T-helper 2 cell (primary cell): Measurements from ENCODE around the gene XPC.

ENCODE experiments used
- DNase-seq, 5 experiments: peaks; one replicate each; pipeline versions ENCODE4 v3.0.0 to v3.0.0-alpha.2; 2012 to 2022

Gene XPC

DNA sequence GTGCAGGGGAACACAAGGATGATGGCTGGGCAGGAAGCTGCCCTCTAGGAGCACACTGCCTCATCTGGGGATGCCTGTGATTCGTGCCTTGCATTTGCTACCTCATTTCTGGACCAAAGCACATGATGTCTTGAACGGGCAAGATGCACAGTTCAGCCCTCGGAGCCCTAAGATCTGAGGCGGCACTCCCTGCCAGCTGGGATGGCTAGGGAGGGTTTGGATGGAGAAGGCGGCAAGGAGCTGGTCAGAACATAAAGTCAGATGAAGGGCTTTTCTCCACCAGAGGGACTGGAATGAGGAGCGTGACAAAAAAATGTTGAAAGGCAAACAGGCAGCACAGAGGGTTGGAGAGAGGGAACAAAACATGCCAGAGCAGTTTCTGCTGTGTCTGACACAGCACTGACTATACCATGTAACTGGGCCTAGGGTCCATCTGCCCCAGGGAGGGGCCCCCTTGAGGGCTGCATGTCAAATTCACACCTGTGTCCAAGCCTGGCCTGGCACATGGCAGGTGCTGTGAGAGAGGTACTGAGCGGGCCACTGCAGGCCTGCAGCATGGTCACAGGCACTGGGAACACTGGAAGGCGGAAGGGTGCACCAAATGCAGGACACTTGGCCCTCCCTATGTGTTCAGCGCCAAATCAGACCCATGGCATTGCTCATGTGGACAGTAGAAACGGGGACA is 31.9 kb downstream of the XPC start:
- DNase-seq, result no peak

DNA sequence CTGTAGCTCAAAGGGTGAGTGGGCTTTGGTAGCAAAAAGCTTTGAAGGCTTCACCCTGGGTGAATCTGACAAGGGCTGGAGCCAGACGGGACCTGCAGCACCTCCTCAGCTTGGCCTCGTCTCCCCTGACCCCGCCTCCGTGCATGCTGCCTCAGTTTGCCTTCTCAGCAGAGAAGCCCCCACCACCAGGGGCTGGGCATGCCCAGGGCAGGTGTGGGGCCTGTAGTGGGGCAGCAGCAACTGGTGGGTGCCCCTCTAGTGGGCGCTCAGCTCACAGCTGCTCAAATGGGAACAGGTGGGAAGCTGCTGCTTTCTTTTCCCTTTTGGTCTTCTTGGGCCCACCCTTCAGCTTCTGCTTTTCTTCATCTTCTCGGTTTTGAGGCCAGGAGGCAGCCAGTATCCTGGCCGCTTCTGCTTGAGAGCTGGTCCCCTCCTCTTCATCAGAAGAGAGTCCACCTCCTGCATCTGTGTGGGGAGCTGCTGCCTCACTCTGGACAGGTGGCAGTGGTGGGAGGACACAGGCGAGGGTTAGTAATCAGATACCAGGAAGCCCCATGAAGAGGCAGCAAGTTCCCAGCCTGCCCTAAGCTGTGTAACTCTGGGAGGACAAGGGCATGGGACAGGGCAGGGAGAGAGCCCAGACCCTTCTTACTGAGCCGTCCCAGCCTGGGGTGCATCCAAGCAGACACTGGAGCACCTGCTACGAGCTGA is 32.6 kb downstream of the XPC start:
- DNase-seq, result no peak

GRCh38 chr3:14145236-14145635 is 33.2 kb downstream of the XPC start:
- DNase-seq, result no peak

DNA sequence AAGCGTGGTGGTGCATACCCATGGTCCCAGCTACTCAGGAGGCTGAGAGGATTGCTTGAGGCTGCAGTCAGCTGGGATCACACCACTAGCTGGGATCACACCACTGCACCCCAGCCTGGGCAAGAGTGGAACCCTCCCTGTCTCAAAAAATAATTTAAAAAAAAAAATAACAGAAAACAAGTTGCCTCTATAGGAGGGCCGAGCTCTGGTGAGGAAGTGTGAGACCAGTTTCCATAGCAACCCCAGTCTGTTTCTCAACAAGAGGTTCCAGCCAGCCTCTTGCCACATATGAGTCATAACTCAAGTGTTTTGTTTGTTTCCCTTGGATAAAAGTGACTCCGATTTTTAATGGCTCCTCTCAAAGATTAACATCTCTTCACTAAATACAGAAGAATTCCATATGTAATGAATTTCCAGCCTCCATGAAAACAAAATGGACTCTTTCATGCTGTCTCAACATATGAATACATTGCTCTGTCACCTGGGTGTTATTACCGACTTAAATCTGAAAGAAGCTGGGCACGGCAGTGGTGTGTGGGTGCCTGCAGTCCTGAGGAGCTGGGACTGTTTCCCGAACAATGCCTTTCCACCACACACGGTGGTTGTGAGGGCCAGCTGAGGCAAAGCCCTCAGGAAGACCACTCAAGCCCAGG is 33.9 kb downstream of the XPC start:
- peak in 4 of 5 experiments; percentile 22 to 96 (median 80) for DNase-seq

GRCh38 chr3:14143271-14144225 is 34.9 kb downstream of the XPC start:
- no peak for DNase-seq

- peak; percentile 35 to 86 (median 70) for DNase-seq
Observed at GRCh38 chr3:14142567-14143270, 35.7 kb downstream of the XPC start.

GRCh38 chr3:14141602-14142341 is 36.6 kb downstream of the XPC start:
- DNase-seq, result peak in 1 of 5 experiments; percentile 18

GRCh38 chr3:14141144-14141543 is 37.3 kb downstream of the XPC start:
- no peak for DNase-seq

DNA sequence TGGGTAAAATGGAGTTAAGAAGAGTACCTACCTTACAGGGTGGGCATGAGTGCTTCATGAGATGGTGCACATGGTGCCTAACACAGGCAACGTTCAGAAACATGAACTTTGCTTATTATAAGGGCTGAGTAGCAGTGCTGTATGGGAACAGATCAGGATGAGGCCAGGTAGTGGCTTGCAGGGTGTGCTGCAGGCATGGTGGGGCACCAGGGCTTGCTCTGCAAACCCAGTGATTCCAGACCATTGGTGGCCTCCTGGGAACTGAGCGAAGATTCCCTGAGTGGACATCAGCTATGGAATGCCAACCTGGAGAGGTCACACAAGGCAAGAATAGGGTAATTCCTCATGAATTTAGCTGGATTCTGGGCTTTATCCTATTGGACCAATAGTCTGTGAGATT is 37.7 kb downstream of the XPC start:
- DNase-seq, result no peak

GRCh38 chr3:14139771-14140170 is 38.6 kb downstream of the XPC start:
- DNase-seq, result no peak

GRCh38 chr3:14138878-14139655 is 39.3 kb downstream of the XPC start:
- DNase-seq, result no peak

DNA sequence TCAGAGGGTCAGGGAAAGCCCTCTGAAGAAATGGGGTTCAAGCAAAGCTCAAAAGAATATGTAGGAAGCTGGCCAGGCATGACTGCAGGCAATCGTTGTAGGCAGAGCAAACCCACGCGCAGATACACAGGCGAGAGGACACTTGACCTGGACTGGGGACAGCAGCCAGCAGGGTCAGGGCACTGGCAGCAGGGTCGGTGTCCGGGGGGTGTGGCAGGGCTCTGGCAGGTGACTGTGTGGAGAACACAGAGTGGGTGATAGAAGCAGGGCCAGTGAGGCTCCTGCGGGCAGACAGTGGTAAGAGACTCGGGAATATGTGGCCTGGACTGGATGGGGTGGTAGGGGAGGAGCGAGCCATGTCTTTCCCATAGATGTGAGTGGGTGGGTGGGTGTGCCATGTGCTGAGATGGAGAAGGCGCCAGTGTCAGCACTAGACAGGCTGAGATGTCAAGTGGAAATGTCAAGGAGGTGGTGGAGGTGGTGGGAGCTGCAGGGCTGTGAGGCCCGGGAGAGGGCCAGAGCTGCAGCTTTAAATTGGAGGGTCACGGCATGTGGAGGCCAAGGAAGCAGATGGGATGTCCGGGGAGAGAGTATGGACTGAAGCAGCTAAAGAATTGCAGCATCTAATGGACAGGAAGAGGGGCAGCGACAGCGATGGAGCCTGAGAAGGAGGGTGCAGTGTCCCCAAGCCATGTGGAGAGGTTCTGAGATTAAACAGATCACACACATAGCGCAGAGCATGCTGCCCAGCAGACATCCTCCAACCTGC is 40.1 kb downstream of the XPC start:
- no peak for DNase-seq

- no peak for DNase-seq
Observed at GRCh38 chr3:14137445-14137844, 41.0 kb downstream of the XPC start.

DNA sequence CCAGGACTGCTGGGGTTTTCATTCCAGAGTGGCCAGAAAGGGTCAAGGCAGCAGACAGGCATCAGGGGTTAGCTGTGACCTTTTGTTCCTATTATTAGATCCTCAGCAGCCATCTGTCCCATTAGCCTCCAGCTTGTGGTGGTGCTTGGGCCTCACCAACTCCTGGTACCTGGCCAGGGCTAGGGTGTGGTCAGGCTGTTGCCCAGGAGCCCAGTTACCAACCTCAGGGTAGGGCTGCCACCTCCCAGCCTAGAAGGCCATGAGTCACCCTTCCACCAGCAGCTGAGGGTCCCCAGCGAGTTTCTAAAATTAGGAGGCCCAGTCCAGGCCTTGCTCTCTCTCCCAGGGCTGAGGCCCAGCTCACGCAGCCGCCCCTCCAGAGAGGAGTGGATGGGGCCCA is 41.4 kb downstream of the XPC start:
- no peak for DNase-seq

DNA sequence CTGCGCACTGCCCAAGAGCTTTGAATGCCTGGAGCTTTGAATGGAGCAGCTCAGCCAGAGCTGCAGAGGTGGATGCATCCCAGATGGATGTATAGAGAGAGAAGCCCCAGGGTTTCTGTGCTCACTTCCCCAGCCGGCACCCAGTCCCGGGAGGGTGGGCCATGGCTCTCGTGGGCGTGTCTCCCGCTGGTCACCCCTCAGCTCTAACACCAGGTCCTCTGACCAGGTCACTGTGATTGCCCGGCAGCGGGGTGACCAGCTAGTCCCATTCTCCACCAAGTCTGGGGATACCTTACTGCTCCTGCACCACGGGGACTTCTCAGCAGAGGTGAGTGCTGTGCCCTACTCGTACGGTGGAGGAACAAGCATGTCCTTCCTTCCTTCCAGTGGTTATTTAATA is 42.8 kb downstream of the XPC start:
- DNase-seq, result no peak

DNA sequence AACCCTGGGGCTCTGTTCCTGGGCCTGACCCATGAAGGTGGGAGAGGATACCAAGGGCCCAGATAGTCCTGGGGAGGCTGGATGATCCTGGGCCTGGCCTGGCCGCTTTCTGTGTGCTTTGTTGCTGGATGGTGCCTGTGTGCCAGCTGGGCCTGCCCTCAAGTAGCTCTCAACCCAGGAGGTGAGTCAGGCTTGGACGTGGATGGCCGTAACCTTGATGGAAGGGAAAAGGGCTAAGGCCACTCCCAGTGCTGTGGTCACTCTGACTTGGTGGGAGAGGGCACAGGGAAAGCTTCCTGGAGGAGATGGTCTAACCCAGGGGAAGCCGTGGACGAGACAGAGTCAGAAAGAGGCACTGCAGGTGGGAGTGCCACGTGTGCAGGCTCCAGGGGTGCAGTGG is 44.1 kb downstream of the XPC start:
- DNase-seq, result no peak

GRCh38 chr3:14133876-14134275 is 44.5 kb downstream of the XPC start:
- no peak for DNase-seq

DNA sequence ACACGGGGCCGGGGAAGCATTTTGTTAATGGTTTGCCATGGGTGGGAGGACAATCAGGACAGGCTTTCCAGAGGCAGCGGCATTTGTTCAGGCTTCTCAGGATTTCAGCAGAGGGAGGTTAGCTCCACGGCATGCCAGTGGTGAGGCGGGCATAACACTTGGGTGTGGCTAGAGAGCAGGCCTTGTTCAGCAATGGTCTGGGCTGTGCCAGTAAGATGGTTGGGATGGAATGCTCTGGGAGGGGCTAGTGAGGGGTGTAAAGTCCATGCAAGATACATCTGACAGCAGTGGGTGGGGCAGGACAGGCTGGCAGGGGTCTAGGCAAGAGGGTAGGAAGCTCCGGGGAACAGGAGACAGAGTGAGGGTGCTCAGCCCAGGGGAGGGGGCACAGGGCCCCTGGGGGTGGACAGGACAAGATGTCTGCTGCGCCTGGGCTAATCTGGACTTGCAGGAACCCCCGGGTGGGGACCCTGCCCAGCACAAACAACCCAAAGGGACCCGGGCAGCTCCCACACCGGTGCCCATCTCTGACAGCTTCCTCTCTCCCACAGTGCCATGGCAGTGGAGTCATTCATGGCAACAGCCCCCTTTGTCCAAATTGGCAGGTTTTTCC is 45.1 kb downstream of the XPC start:
- no peak for DNase-seq

GRCh38 chr3:14132689-14133088 is 45.7 kb downstream of the XPC start:
- DNase-seq, result no peak
